BJ (cell line): ENCODE measurements around the gene CHKA. TPM values are rescaled to one million over a fixed set of nuclear protein-coding genes. Genes with fewer than 3 reads are reported as not detected.
A peak's percentile ranks its signal among the peaks of the same experiment; 100 is the strongest.

Source experiments
- CTCF ChIA-PET: fragments of 350-600 bp; formaldehyde crosslinking; extraction: SDS; loops from one replicate; lab custom pipeline; 2021; ENCODE audit warnings: antibody characterized with exemption, inconsistent platforms; lab: Yijun Ruan, JAX
- POLR2A ChIA-PET: fragments of 300-600 bp; sonication (Branson Sonifier 250); formaldehyde crosslinking; extraction: SDS; loops from one replicate; lab custom pipeline; 2021; ENCODE audit warnings: antibody characterized with exemption; lab: Charles Lee
- DNase-seq: peaks from one replicate; pipeline ENCODE4 v3.0.0-alpha.2; 2011; ENCODE audit warnings: low read depth
- H3K27me3 ChIP-seq: 2 replicates; pipeline ENCODE4 v1.6.0; 2011; ENCODE audit warnings: low read length; ENCODE audit not compliant: control insufficient read depth, insufficient read depth
- H3K36me3 ChIP-seq: 2 replicates; pipeline ENCODE4 v1.5.1; 2011; ENCODE audit warnings: low read length; ENCODE audit not compliant: control insufficient read depth, insufficient read depth
- H3K4me3 ChIP-seq: 2 replicates; pipeline ENCODE4 v1.5.1; 2011; ENCODE audit warnings: low read depth, mild to moderate bottlenecking, control low read depth, low read length
- polyA plus RNA-seq: library from polyadenylated mRNA; depleted of rRNA; stranded (reverse); fragments of >200 nt; gene quantifications from 2 replicates; pipeline ENCODE4 v1.2.3, GENCODE V29; 2011
- TF ChIP-seq, protein P1 (sequence below): IDR thresholded peaks from 2 replicates; pipeline ENCODE4 v1.5.1; 2011; ENCODE audit warnings: low read depth, mild to moderate bottlenecking, control low read depth, inconsistent platforms, low read length, moderate library complexity; ENCODE audit not compliant: insufficient read depth

Gene CHKA
- polyA plus RNA-seq, 1 experiment = 5.9 TPM

DNA sequence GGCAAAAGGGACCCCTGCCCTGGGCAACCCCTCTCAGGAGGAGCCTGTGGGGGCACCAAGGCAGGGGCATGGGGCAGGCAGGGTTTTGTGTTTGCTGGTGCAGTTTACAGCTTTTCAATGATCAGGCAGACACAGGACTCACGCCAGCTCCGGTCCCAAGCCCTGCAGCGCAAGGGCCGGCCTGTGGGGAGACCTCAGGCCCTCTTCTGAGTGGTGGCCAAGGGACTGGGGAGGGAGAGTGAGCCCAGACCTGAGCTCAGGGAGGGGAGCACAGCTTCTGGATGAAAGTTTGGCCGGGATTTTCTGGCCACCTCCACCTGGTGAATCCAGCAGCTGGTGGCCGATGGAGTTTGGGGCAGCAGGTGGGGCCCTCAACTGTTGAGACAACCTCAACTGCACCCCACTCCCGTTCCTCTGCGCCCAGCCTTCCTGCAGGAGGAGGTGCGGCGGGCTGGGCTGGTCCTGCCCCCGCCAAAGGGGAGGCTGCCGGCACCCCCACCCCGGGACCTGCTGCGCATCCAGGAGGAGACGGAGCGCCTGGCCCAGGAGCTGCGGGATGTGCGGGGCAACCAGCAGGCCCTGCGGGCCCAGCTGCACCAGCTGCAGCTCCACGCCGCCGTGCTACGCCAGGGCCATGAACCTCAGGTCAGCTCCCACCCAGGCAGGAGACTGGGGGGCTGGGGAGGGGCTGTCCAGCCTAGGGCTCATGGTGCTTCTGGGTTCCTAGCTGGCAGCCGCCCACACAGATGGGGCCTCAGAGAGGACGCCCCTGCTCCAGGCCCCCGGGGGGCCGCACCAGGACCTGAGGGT, 78.8 kb downstream of the CHKA start:
- POLR2A ChIA-PET = interaction anchor here (0.8 kb wide), 1 partner anchor 32 kb away, joined by 4 read pairs; no protein-coding TSS in a partner anchor
- Histone ChIP-seq H3K27me3 (no peaks in the 10 kb centered on the region), H3K4me3 (no peak overlapping the region), H3K36me3 (peaks cover 35% of the 10 kb centered on the region)
- no peak for DNase-seq
- CTCF ChIA-PET = interaction anchor here (0.9 to 3.0 kb wide), 4 partner anchors 11 to 169 kb away, joined by 3 to 13 read pairs (median 3); partner anchors contain the start of gene ALDH3B1
- TF ChIP-seq, protein P1, sequence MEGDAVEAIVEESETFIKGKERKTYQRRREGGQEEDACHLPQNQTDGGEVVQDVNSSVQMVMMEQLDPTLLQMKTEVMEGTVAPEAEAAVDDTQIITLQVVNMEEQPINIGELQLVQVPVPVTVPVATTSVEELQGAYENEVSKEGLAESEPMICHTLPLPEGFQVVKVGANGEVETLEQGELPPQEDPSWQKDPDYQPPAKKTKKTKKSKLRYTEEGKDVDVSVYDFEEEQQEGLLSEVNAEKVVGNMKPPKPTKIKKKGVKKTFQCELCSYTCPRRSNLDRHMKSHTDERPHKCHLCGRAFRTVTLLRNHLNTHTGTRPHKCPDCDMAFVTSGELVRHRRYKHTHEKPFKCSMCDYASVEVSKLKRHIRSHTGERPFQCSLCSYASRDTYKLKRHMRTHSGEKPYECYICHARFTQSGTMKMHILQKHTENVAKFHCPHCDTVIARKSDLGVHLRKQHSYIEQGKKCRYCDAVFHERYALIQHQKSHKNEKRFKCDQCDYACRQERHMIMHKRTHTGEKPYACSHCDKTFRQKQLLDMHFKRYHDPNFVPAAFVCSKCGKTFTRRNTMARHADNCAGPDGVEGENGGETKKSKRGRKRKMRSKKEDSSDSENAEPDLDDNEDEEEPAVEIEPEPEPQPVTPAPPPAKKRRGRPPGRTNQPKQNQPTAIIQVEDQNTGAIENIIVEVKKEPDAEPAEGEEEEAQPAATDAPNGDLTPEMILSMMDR = no peak

DNA sequence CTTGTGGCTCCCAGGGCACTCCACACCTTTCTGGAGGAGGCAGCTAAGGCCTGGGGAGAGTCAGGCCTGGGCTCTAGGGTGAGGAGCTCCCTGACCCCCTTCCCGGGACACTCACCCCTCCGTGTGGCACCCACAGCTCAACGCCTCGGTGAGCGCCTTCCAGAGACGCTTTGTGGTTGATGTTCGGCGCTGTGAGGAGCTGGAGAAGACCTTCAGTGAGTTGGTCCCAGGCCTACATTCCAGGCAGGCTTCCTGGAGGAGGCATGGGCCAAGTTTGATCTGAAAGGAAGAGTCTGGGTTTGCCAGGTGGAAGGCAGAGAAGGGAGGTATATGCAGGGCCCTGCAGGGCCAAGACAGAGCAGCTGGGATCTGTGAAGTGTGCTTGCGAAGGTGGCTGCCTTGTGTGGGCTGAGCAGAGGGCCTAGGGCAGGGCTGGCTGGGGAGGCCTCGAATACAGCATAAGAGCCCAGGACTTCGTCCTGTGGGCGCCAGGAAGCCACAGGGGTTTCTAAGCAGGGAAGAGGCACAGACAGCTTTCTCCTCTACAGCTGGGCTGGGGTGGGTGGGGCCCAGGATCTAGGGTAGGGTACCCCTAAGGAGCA, 79.5 kb downstream of the CHKA start:
- no peaks in the 10 kb centered on the region for H3K27me3 ChIP-seq
- TF ChIP-seq, protein P1 = no peak
- H3K36me3 ChIP-seq = peaks cover 34% of the 10 kb centered on the region
- no peak for DNase-seq
- ChIA-PET POLR2A (interaction anchor here (0.8 kb wide), 1 partner anchor 31 kb away, joined by 4 read pairs; no protein-coding TSS in a partner anchor), CTCF (interaction anchor here (0.9 to 3.0 kb wide), 3 partner anchors 32 to 170 kb away, joined by 3 to 13 read pairs (median 3); partner anchors contain the start of gene ALDH3B1)
- no peak overlapping the region for H3K4me3 ChIP-seq

DNA sequence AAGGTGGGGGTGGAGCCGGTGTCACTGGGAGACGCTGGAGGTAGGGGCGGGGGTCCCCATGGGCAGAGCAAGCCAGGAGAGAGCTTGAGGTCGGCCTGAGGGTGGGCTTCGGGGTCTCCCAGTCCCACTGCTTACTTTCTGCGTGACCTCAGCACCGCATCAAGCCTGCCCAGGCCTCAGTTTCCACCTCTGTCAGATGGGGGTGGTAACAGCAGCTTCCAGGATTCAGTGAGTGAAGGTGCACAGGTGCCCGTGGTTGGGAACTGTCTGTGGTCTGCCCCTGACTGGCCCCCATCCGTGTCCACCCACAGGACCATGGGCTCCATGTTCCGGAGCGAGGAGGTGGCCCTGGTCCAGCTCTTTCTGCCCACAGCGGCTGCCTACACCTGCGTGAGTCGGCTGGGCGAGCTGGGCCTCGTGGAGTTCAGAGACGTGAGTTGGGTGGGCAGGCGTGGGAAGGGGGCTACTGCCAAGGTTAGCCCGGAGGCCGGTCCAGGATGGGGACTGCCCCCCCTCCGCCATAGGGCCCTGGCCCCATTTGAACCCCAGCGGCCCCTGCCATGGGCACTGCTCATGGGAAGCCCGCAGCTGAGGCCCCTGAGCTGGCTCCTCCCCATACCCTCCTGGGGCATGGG, 80.1 kb downstream of the CHKA start:
- DNase-seq = no peak
- CTCF ChIA-PET = interaction anchor here (1.2 to 3.0 kb wide), 2 partner anchors 31 to 78 kb away, joined by 3 to 13 read pairs; partner anchors contain the start of gene ALDH3B1
- Histone ChIP-seq H3K4me3 (peak overlapping the region; percentile 66), H3K27me3 (no peaks in the 10 kb centered on the region), H3K36me3 (peaks cover 31% of the 10 kb centered on the region)
- TF ChIP-seq, protein P1 = no peak
- POLR2A ChIA-PET = no interaction called here

DNA sequence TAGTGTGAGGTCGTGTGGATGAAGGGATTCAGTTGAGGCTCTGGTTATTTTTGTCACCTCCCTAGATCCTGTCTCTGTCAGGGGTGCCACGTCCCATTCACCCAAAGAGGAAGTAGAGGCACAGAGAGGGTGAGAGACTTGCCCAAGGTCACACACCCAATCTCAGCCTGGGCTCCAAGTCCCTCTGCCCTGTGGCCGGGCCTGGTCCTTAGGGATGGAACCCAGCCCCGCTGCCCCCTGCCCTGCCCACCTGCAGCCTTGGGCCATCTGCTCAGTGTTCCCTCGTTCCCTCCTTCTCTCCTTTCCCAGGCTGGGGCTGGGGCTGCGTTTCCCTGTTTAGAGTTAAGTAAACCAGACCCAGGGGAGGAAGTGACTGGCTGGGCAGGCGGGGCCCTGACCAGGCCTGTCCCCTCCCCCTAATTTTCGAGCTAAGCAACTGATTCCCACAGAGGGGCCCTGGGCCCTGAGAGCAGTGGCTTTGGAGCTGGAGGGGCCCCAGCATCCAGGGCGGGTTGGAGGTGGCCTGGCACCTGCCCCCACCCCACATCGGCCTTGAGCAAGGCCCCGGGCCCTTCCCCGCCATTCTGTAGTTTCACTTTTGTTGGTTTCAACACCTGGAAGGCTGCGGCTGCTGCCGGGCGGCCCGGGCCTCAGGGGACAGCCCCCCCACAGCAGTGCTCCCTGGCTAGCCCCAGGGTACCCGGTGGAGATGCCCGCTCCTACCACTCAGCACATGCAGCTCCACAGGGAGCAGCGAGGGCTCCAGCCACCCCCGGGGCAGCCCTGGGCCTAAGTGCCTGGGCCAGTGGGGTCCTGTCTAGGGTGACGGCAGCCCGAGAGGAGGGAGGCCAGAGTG, 80.9 kb downstream of the CHKA start:
- CTCF ChIA-PET = interaction anchor here (1.2 to 3.0 kb wide), 3 partner anchors 11 to 79 kb away, joined by 3 to 13 read pairs (median 4); partner anchors contain the start of gene ALDH3B1
- Histone ChIP-seq H3K4me3 (peak overlapping the region; percentile 66), H3K36me3 (peaks cover 26% of the 10 kb centered on the region), H3K27me3 (no peaks in the 10 kb centered on the region)
- no peak for DNase-seq
- POLR2A ChIA-PET = no interaction called here
- TF ChIP-seq, protein P1 = no peak
